Measurements from ENCODE around the gene CYP27A1. TPM values are rescaled to one million over a fixed set of nuclear protein-coding genes. Genes with fewer than 3 reads are reported as not detected.

The CYP27A1 gene
- total and polyA plus RNA-seq, 9 of the 15 experiments (the other 6 are each of a cell fraction or from before 2014, with no cell fraction given) = 0.20 TPM; not detected in 8

DNA sequence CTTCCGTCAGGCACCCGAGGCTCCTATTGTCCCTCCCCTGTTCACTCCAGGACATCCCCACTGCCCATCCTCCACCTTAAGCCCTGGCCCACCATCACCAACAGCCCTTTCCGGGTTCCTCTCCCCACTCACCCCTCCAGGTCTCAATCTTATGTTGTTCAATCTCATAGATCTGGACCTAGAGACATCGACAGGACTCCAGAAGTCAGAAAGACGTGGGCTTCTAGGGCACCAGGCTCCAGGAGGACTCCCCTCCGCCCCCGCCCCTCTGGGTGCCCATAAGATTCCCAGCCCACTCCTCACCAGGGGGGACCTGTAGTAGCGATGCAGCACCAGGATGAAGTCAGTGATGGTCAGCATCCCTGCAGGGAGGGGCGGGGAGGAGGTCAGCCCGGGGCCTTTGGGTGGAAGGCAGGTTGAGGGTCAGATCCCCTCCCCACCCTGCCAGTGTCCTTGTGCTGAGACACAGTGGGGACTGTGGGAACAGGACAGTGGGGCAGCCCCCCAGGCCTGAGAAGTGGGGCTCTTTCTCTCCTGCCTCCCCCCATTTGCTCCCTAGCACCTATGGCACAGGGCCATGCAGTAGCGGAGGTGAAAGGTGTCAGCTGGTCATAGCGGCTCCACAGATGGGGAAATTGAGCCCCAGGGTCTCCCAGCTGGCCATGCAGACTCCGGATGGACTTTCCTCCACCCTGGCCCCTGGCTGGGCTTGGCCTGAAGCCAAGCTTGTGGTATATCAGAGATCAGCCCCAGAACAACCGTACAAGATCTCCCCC, 45.9 kb downstream of the CYP27A1 start:
- Histone ChIP-seq H3K36me3 (ENCODE audit: control insufficient read depth, insufficient read depth, low read length) (no peaks in the 10 kb centered on the region), H3K27ac (ENCODE audit: extremely low read depth, low read depth, low read length) (no peak overlapping the region), H2AFZ (ENCODE audit: low read depth, low read length) (no peak overlapping the region), H3K9me3 (replicated peaks; ENCODE audit: control insufficient read depth, insufficient read depth, low read depth, low read length) (no peaks in the 10 kb centered on the region), H3K4me3 (no peak overlapping the region), H3K4me2 (ENCODE audit: insufficient read depth, low read length) (no peak overlapping the region), H3K4me1 (replicated peaks in 1 of 2; ENCODE audit: control insufficient read depth in 2 of 2, insufficient read depth in 2 of 2, low read length in 2 of 2) (peaks cover 0 to 10% of the 10 kb centered on the region in 2 experiments; a peak in 1 of 5 replicates), H3K79me2 (ENCODE audit: control insufficient read depth, insufficient read depth, low read length) (no peaks in the 10 kb centered on the region), H3K9ac (ENCODE audit: insufficient read depth in 1 of 2, low read depth in 2 of 2, low read length in 2 of 2) (no peak overlapping the region), H3K9me1 (ENCODE audit: control insufficient read depth, insufficient read depth, low read length) (no peaks in the 10 kb centered on the region), H4K20me1 (replicated peaks; ENCODE audit: control insufficient read depth, insufficient read depth, low read length) (no peaks in the 10 kb centered on the region), H3K27me3 (ENCODE audit: control insufficient read depth in 2 of 2, insufficient read depth in 2 of 2, low read length in 2 of 2) (peaks cover 4 to 73% of the 10 kb centered on the region in 2 experiments; a peak in 3 of 5 replicates)
- peak; percentile 25; the same call in 1 of the 2 replicates for TF ChIP-seq NFIC (IDR thresholded peaks at IDR 0.05)
- TF ChIP-seq, protein P1, sequence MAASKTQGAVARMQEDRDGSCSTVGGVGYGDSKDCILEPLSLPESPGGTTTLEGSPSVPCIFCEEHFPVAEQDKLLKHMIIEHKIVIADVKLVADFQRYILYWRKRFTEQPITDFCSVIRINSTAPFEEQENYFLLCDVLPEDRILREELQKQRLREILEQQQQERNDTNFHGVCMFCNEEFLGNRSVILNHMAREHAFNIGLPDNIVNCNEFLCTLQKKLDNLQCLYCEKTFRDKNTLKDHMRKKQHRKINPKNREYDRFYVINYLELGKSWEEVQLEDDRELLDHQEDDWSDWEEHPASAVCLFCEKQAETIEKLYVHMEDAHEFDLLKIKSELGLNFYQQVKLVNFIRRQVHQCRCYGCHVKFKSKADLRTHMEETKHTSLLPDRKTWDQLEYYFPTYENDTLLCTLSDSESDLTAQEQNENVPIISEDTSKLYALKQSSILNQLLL (CRISPR knock-in tag; IDR thresholded peaks at IDR 0.05; ENCODE audit: borderline replicate concordance) = no peak
- TF ChIP-seq BDP1 (IDR thresholded peaks at IDR 0.05; ENCODE audit: insufficient read depth, insufficient read length) = no peak
- POLR2A ChIA-PET = no interaction called here
- CTCF ChIA-PET (ENCODE audit: low intra/inter-chr PET ratio) = no interaction called here
- DNase-seq (ENCODE audit: extremely low read depth in 1 of 4, low spot score in 3 of 4) = no peak
- WGBS (ENCODE audit: insufficient coverage, low coverage, missing lambda C conversion rate) = 2% methylated on average over 12 of the region's 14 CpGs
- intact Hi-C loops (cut with micrococcal nuclease) = no loop called here
- in situ Hi-C loops (cut with MboI) = no loop called here
- no TSS peak for BruUV-seq (replicated peaks)
- FAIRE-seq = no peak
- no peak for ATAC-seq

GRCh38 chr2:218828477-218828778, 46.5 kb downstream of the CYP27A1 start:
- ChIA-PET POLR2A (interaction anchor here (0.7 to 1.3 kb wide), 2 partner anchors 10 to 176 kb away, joined by 3 read pairs; no protein-coding TSS in a partner anchor), CTCF (ENCODE audit: low intra/inter-chr PET ratio) (no interaction called here)
- DNase-seq (ENCODE audit: extremely low read depth in 1 of 4, low spot score in 3 of 4) (no peak), FAIRE-seq (no peak), ATAC-seq (no peak)
- no peaks in the 10 kb centered on the region for H3K79me2 ChIP-seq (ENCODE audit: control insufficient read depth, insufficient read depth, low read length)
- intact Hi-C loops (cut with micrococcal nuclease) = no loop called here
- in situ Hi-C loops (cut with MboI) = no loop called here
- WGBS (ENCODE audit: insufficient coverage, low coverage, missing lambda C conversion rate) = 20% methylated on average over 1 of the region's 4 CpGs
- H3K27me3 ChIP-seq (ENCODE audit: control insufficient read depth in 2 of 2, insufficient read depth in 2 of 2, low read length in 2 of 2) = peaks cover 4 to 73% of the 10 kb centered on the region in 2 experiments; a peak in 3 of 5 replicates
- no peak overlapping the region for H3K4me2 ChIP-seq (ENCODE audit: insufficient read depth, low read length)
- no peak overlapping the region for H3K9ac ChIP-seq (ENCODE audit: insufficient read depth in 1 of 2, low read depth in 2 of 2, low read length in 2 of 2)
- no peaks in the 10 kb centered on the region for H3K36me3 ChIP-seq (ENCODE audit: control insufficient read depth, insufficient read depth, low read length)
- H3K4me1 ChIP-seq (replicated peaks in 1 of 2; ENCODE audit: control insufficient read depth in 2 of 2, insufficient read depth in 2 of 2, low read length in 2 of 2) = peaks cover 0 to 10% of the 10 kb centered on the region in 2 experiments; a peak in 1 of 5 replicates
- no peaks in the 10 kb centered on the region for H3K9me3 ChIP-seq (replicated peaks; ENCODE audit: control insufficient read depth, insufficient read depth, low read depth, low read length)
- no peak overlapping the region for H3K27ac ChIP-seq (ENCODE audit: extremely low read depth, low read depth, low read length)
- H3K4me3 ChIP-seq = no peak overlapping the region
- H2AFZ ChIP-seq (ENCODE audit: low read depth, low read length) = no peak overlapping the region
- H4K20me1 ChIP-seq (replicated peaks; ENCODE audit: control insufficient read depth, insufficient read depth, low read length) = no peaks in the 10 kb centered on the region
- no peaks in the 10 kb centered on the region for H3K9me1 ChIP-seq (ENCODE audit: control insufficient read depth, insufficient read depth, low read length)
- BruUV-seq (replicated peaks) = no TSS peak
- no peak for TF ChIP-seq CUX1 (CRISPR knock-in tag; IDR thresholded peaks at IDR 0.05)
- TF ChIP-seq ELF2 (CRISPR knock-in tag; IDR thresholded peaks at IDR 0.05) = no peak
- no peak for TF ChIP-seq TOE1 (IDR thresholded peaks at IDR 0.05; ENCODE audit: borderline replicate concordance)
- TF ChIP-seq TOE1 (CRISPR knock-in tag; IDR thresholded peaks at IDR 0.05; ENCODE audit: borderline replicate concordance, low read depth) = no peak
- no peak for TF ChIP-seq ZNF354B (CRISPR knock-in tag; IDR thresholded peaks at IDR 0.05)

Data from K562 (cell line).